PC-9 (cell line): ENCODE measurements around the gene RYR3.

Experiments
- EZH2 ChIP-seq: fragments of 200-600 bp; sonication (generic); IDR thresholded peaks from 2 replicates; pipeline ENCODE4 v1.8.0; 2017; ENCODE audit warnings: antibody characterized with exemption, low read depth
- TF ChIP-seq, protein P1 (sequence below): fragments of 200-600 bp; sonication (generic); conservative IDR thresholded peaks from 2 replicates; pipeline ENCODE4 v1.6.1; 2017; ENCODE audit warnings: mixed run types, antibody characterized with exemption, mild to moderate bottlenecking, moderate library complexity

DNA sequence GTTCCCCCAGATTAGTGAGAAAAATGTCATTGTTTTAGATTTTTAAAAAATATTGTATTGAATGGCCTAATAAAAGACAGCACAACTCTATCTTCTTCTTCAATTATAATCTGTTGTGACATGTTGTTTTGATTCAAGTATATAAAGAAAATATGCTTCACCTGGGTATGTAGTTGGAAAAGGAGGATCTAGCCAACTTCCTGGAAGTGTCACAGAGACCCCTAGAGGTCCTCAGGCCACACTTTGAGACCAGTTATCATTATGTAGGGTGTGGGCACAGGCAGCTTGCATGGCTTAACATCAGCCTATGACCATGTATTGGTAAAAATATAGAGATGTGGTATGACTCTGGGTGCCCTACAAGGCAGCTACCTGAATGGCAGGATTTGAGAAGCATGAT is 14.7 kb upstream of the RYR3 start:
- no peak for TF ChIP-seq EZH2
- TF ChIP-seq, protein P1, sequence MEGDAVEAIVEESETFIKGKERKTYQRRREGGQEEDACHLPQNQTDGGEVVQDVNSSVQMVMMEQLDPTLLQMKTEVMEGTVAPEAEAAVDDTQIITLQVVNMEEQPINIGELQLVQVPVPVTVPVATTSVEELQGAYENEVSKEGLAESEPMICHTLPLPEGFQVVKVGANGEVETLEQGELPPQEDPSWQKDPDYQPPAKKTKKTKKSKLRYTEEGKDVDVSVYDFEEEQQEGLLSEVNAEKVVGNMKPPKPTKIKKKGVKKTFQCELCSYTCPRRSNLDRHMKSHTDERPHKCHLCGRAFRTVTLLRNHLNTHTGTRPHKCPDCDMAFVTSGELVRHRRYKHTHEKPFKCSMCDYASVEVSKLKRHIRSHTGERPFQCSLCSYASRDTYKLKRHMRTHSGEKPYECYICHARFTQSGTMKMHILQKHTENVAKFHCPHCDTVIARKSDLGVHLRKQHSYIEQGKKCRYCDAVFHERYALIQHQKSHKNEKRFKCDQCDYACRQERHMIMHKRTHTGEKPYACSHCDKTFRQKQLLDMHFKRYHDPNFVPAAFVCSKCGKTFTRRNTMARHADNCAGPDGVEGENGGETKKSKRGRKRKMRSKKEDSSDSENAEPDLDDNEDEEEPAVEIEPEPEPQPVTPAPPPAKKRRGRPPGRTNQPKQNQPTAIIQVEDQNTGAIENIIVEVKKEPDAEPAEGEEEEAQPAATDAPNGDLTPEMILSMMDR: no peak
